Keratinocyte (primary cell): Measurements from ENCODE around the gene STRBP. TPM values are rescaled to one million over a fixed set of nuclear protein-coding genes. Genes with fewer than 3 reads are reported as not detected.

Experiments
- DNase-seq: peaks from one replicate; pipeline ENCODE4 v3.0.0-alpha.2; 2011; ENCODE audit warnings: low read depth, missing footprints, low spot score
- FAIRE-seq: peaks from 2 replicates; lab custom pipeline; 2011; peaks lifted over from hg19 to GRCh38; lab: Jason Lieb, UNC
- H2AFZ ChIP-seq: 2 replicates; pipeline ENCODE4 v1.6.0; 2012; ENCODE audit warnings: low read length, control low read depth, inconsistent platforms; ENCODE audit not compliant: control insufficient read depth
- H3K27ac ChIP-seq: 2 replicates; pipeline ENCODE4 v1.5.1; 2011; ENCODE audit warnings: low read length; ENCODE audit not compliant: control insufficient read depth, insufficient read depth
- H3K27me3 ChIP-seq: 3 replicates; pipeline ENCODE4 v1.6.0; 2011; ENCODE audit warnings: low read length; ENCODE audit not compliant: control insufficient read depth, insufficient read depth; ENCODE audit errors: extremely low read depth
- H3K36me3 ChIP-seq, 2 experiments: 2 replicates in 1 of 2; 3 replicates in 1 of 2; pipeline ENCODE4 v1.5.1; 2011; ENCODE audit warnings: low read length in 2 of 2, mild to moderate bottlenecking in 1 of 2; ENCODE audit not compliant: control insufficient read depth in 2 of 2, insufficient read depth in 2 of 2; ENCODE audit errors: extremely low read depth in 1 of 2
- H3K4me1 ChIP-seq: 3 replicates; pipeline ENCODE4 v1.5.1; 2011; ENCODE audit warnings: low read length; ENCODE audit not compliant: control insufficient read depth, insufficient read depth; ENCODE audit errors: extremely low read depth
- H3K4me2 ChIP-seq: 3 replicates; pipeline ENCODE4 v1.6.0; 2011; ENCODE audit warnings: low read depth, low read length; ENCODE audit not compliant: control insufficient read depth, insufficient read depth; ENCODE audit errors: extremely low read depth
- H3K4me3 ChIP-seq, 3 experiments: fragments of 200-600 bp in 1 of 3; sonication (generic) in 1 of 3; 2 replicates in 2 of 3; 3 replicates in 1 of 3; pipeline ENCODE4 v1.5.1; 2011 to 2016; ENCODE audit warnings: low read length in 3 of 3, mild to moderate bottlenecking in 3 of 3, control low read depth in 2 of 3, inconsistent platforms in 1 of 3, low read depth in 1 of 3, mixed read lengths in 1 of 3, mixed run types in 1 of 3, moderate library complexity in 1 of 3; ENCODE audit not compliant: control insufficient read depth in 2 of 3, insufficient read depth in 2 of 3; ENCODE audit errors: extremely low read depth in 1 of 3
- H3K79me2 ChIP-seq: 2 replicates; pipeline ENCODE4 v1.6.0; 2012; ENCODE audit warnings: low read length; ENCODE audit not compliant: control insufficient read depth, insufficient read depth
- H3K9ac ChIP-seq: 3 replicates; pipeline ENCODE4 v1.6.0; 2011; ENCODE audit warnings: low read length; ENCODE audit not compliant: control insufficient read depth, insufficient read depth; ENCODE audit errors: extremely low read depth
- H3K9me1 ChIP-seq: 3 replicates; pipeline ENCODE4 v1.6.0; 2011; ENCODE audit warnings: low read length; ENCODE audit not compliant: control insufficient read depth, insufficient read depth; ENCODE audit errors: extremely low read depth
- H3K9me3 ChIP-seq: 2 replicates; pipeline ENCODE4 v1.5.1; 2012; ENCODE audit warnings: low read depth, low read length; ENCODE audit not compliant: control insufficient read depth
- H4K20me1 ChIP-seq: 3 replicates; pipeline ENCODE4 v1.6.0; 2011; ENCODE audit warnings: low read length; ENCODE audit not compliant: control insufficient read depth, insufficient read depth; ENCODE audit errors: extremely low read depth
- EZH2 ChIP-seq: IDR thresholded peaks from one replicate; pipeline ENCODE4 v1.6.1; 2012; ENCODE audit warnings: inconsistent platforms, mild to moderate bottlenecking, low read length, moderate library complexity
- dilution Hi-C: fragments of 300-500 bp; cut with MboI; formaldehyde crosslinking; loops from one replicate; pipeline ENCODE4 v1.7.0; 2020; ENCODE audit warnings: low sequenced_read_pairs; ENCODE audit not compliant: extremely low pct_ligation_motif_present
- polyA plus RNA-seq, 5 experiments: library from polyadenylated mRNA; depleted of rRNA in 3 of 5; stranded (reverse) in 3 of 5; stranded (forward) in 1 of 5; unstranded in 1 of 5; fragments of >200 nt; gene quantifications; 1 replicate in 1 of 5; 2 replicates in 3 of 5; 3 replicates in 1 of 5; pipeline versions ENCODE4 v1.2.1 to v1.2.3, GENCODE V29; 2011 to 2012; ENCODE audit warnings: missing spikeins in 2 of 5, low read depth in 1 of 5, low replicate concordance in 1 of 5
- TF ChIP-seq, protein P1 (sequence below), 3 experiments: IDR thresholded peaks in 1 of 3; conservative IDR thresholded peaks in 1 of 3; optimal IDR thresholded peaks in 1 of 3; 2 replicates in 2 of 3; 3 replicates in 1 of 3; pipeline versions ENCODE3 to v1.5.1; 2011; ENCODE audit warnings: low read length in 3 of 3, mild to moderate bottlenecking in 3 of 3, moderate library complexity in 2 of 3, control low read depth in 1 of 3, inconsistent platforms in 1 of 3; ENCODE audit not compliant: insufficient read depth in 2 of 3; ENCODE audit errors: extremely low read depth in 1 of 3

The STRBP gene
- polyA plus RNA-seq, 1 donor (not counting 4 experiments of a cell fraction or from before 2014, with no cell fraction given): 11.3 TPM

DNA sequence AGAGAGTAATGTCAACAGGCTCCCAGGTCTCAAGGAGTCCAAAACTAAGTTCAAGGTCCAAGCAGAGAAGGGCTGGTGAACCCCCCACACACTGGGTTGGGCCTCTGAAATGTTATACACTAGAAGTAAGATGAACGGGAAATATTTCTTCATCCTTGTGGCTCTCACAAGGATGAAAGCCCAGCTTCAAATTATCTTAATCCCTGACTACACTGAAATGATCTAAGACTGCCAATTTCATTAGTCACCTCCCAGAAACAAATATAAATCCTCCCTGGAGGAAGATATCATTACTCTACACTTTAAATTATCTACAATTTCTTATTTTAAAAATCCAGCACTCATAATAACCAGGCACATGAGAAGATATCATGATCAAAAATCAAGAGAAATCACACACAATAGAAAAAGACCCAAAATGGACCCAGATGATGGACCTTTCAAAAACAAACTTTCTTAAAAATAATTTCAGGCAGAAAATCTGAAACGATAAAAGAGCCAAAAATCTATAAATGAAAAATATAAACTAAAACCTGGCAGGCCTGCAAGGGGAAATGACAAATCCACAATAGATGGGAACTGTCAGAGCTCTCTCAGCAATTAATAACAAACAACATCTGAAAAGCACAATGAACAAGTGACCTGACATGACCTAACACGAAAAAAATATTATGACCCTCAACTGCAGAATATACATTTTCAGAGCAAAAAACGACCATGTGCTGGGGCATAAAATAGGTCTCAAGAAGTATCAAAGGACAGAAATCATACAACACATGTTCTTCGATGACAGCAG, 117.5 kb downstream of the STRBP start:
- Histone ChIP-seq H4K20me1 (no peaks in the 10 kb centered on the region), H3K9me3 (no peaks in the 10 kb centered on the region), H3K9me1 (no peaks in the 10 kb centered on the region), H2AFZ (no peak overlapping the region), H3K9ac (no peak overlapping the region), H3K36me3 (no peaks in the 10 kb centered on the region), H3K79me2 (no peaks in the 10 kb centered on the region), H3K4me1 (no peaks in the 10 kb centered on the region), H3K27me3 (no peaks in the 10 kb centered on the region), H3K4me2 (no peak overlapping the region), H3K27ac (no peak overlapping the region), H3K4me3 (no peak overlapping the region)
- FAIRE-seq: no peak
- TF ChIP-seq, protein P1, sequence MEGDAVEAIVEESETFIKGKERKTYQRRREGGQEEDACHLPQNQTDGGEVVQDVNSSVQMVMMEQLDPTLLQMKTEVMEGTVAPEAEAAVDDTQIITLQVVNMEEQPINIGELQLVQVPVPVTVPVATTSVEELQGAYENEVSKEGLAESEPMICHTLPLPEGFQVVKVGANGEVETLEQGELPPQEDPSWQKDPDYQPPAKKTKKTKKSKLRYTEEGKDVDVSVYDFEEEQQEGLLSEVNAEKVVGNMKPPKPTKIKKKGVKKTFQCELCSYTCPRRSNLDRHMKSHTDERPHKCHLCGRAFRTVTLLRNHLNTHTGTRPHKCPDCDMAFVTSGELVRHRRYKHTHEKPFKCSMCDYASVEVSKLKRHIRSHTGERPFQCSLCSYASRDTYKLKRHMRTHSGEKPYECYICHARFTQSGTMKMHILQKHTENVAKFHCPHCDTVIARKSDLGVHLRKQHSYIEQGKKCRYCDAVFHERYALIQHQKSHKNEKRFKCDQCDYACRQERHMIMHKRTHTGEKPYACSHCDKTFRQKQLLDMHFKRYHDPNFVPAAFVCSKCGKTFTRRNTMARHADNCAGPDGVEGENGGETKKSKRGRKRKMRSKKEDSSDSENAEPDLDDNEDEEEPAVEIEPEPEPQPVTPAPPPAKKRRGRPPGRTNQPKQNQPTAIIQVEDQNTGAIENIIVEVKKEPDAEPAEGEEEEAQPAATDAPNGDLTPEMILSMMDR (optimal IDR thresholded peaks at IDR 0.05 in 1 of 3, IDR thresholded peaks at IDR 0.05 in 1 of 3, conservative IDR thresholded peaks at IDR 0.05 in 1 of 3; ENCODE audit: extremely low read depth in 1 of 3, insufficient read depth in 2 of 3, low read length in 3 of 3): no peak
- no peak for TF ChIP-seq EZH2
- no peak for DNase-seq
- dilution Hi-C loops: no loop called here

- no peak overlapping the region for H3K4me3 ChIP-seq
- H3K27me3 ChIP-seq: no peaks in the 10 kb centered on the region
- dilution Hi-C loops: no loop called here
- no peaks in the 10 kb centered on the region for H3K9me3 ChIP-seq
- no peaks in the 10 kb centered on the region for H3K36me3 ChIP-seq
- no peaks in the 10 kb centered on the region for H3K4me1 ChIP-seq
- no peak overlapping the region for H3K9ac ChIP-seq
- H3K9me1 ChIP-seq: no peaks in the 10 kb centered on the region
- no peaks in the 10 kb centered on the region for H4K20me1 ChIP-seq
- H3K79me2 ChIP-seq: no peaks in the 10 kb centered on the region
- no peak overlapping the region for H3K27ac ChIP-seq
- FAIRE-seq (no peak), DNase-seq (no peak)
- TF ChIP-seq, protein P1 (optimal IDR thresholded peaks at IDR 0.05 in 1 of 3, IDR thresholded peaks at IDR 0.05 in 1 of 3, conservative IDR thresholded peaks at IDR 0.05 in 1 of 3; ENCODE audit: extremely low read depth in 1 of 3, insufficient read depth in 2 of 3, low read length in 3 of 3): no peak
- no peak for TF ChIP-seq EZH2
- H2AFZ ChIP-seq: no peak overlapping the region
- no peak overlapping the region for H3K4me2 ChIP-seq
Measured at GRCh38 chr9:123149067-123149466, 119.3 kb downstream of the STRBP start.
